PFSK-1 (cell line): ENCODE results near the gene CFLAR.

Experiments
- FOXP2 ChIP-seq: optimal IDR thresholded peaks from 2 replicates; pipeline ENCODE3; 2011; ENCODE audit warnings: borderline replicate concordance, control low read depth, inconsistent platforms; ENCODE audit not compliant: insufficient read depth; ENCODE audit errors: extremely low read length, extremely low read depth
- POLR2AphosphoS5 ChIP-seq: IDR thresholded peaks from 2 replicates; pipeline ENCODE4 v1.6.1; 2012; ENCODE audit warnings: low read depth, mild to moderate bottlenecking, control low read depth, low read length, moderate library complexity
- REST ChIP-seq, 2 experiments: IDR thresholded peaks; 2 replicates each; pipeline versions ENCODE4 v1.6.1 to v1.8.0; 2011 to 2012; ENCODE audit warnings: low read depth in 2 of 2, low read length in 2 of 2, control low read depth in 1 of 2, inconsistent platforms in 1 of 2, mild to moderate bottlenecking in 1 of 2, moderate library complexity in 1 of 2; ENCODE audit not compliant: insufficient read depth in 1 of 2
- SIN3A ChIP-seq: IDR thresholded peaks from 2 replicates; pipeline ENCODE4 v1.6.1; 2012; ENCODE audit warnings: mild to moderate bottlenecking, low read length, moderate library complexity, borderline replicate concordance; ENCODE audit not compliant: insufficient read depth
- TAF1 ChIP-seq: IDR thresholded peaks from 2 replicates; pipeline ENCODE4 v1.6.1; 2012; ENCODE audit warnings: low read length, control low read depth, borderline replicate concordance; ENCODE audit not compliant: insufficient read depth

The CFLAR gene

GRCh38 chr2:201176081-201176481 is 60.1 kb downstream of the CFLAR start:
- TF ChIP-seq REST (IDR thresholded peaks at IDR 0.05; ENCODE audit: insufficient read depth in 1 of 2, low read depth in 2 of 2, low read length in 2 of 2) (no peak), POLR2AphosphoS5 (no peak), SIN3A (no peak), FOXP2 (no peak), TAF1 (no peak)

- no peak for TF ChIP-seq POLR2AphosphoS5
- no peak for TF ChIP-seq REST (IDR thresholded peaks at IDR 0.05; ENCODE audit: insufficient read depth in 1 of 2, low read depth in 2 of 2, low read length in 2 of 2)
- TF ChIP-seq FOXP2: no peak
- no peak for TF ChIP-seq TAF1
- no peak for TF ChIP-seq SIN3A
Measured at GRCh38 chr2:201180010-201180409, 64.0 kb downstream of the CFLAR start.

GRCh38 chr2:201182650-201183364 is 66.8 kb downstream of the CFLAR start, which contains the start of gene CASP10:
Gene CASP10, plus strand, starts transcription at chr2:201183141. Its CDS starts 2,637 bp downstream, at chr2:201185778.
- TF ChIP-seq TAF1 (no peak), REST (IDR thresholded peaks at IDR 0.05; ENCODE audit: insufficient read depth in 1 of 2, low read depth in 2 of 2, low read length in 2 of 2) (no peak), POLR2AphosphoS5 (peak; percentile 60; the same call in 1 of the 2 replicates)

GRCh38 chr2:201183365-201183727 is 67.4 kb downstream of the CFLAR start:
- TF ChIP-seq POLR2AphosphoS5 (no peak), FOXP2 (no peak), REST (IDR thresholded peaks at IDR 0.05; ENCODE audit: insufficient read depth in 1 of 2, low read depth in 2 of 2, low read length in 2 of 2) (no peak), TAF1 (no peak), SIN3A (no peak)

GRCh38 chr2:201185863-201186262 is 69.9 kb downstream of the CFLAR start:
- no peak for TF ChIP-seq SIN3A
- no peak for TF ChIP-seq POLR2AphosphoS5
- TF ChIP-seq FOXP2: no peak
- TF ChIP-seq REST (IDR thresholded peaks at IDR 0.05; ENCODE audit: insufficient read depth in 1 of 2, low read depth in 2 of 2, low read length in 2 of 2): no peak
- TF ChIP-seq TAF1: no peak
